NCI-H2227 (cell line): ENCODE data around the gene LRMDA.

Experiments
- DNase-seq: peaks from one replicate; lab custom pipeline; 2025; ENCODE audit not compliant: unreplicated experiment; lab: John Stamatoyannopoulos, UW

LRMDA gene

DNA sequence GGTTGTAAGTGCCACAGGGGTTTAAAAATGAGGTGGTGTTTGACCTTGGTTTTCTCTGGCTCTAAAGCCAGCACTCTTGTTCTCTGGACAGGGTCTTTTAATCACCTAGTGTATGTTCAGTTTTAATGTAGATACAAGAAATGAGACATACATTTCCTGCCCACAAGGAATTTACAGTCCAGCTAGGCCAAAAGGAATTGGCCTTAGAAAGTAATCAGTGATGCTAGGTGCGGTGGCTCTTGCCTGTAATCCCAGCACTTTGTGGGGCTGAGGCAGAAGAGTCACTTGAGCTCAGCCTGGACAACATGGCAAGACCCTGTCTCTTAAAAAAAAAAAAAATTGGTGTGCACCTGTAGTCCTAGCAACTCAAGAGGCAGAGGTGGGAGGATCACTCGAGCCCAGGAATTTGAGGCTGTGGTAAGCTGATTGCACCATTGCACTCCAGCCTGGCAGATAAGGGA is 100.2 kb downstream of the LRMDA start:
- DNase-seq: no peak

DNA sequence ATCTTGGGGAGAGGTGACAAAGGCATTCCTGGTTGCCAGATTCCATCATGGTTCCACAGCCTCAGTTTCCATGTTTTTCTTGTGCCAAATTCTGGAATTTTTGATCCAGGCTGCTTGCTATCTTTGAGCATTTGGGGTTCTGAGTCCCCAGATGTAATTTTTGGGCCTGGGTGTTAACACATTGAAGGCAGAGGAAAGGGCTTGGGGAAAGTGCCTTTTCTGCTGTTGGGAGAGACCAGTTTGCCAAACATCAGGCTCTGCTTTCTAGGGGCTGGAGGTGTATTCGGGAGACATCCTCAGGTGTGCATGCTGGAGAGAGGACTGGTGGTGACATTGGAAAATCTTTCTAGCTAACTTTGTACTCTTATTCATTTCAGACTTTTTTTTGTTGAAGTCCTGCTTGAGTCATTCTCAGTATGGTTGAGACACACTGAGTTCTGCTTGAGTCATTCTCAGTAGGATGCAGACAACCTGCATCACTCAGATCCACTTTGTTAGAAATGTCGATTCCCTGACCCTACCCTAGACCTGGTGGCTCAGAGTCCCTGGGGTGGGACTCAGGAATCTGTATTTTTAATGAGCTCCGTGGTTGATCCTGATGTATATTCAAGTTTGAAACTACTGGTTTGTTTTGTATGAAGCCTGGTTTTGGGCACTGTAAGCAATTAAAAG is 101.0 kb downstream of the LRMDA start:
- no peak for DNase-seq

DNA sequence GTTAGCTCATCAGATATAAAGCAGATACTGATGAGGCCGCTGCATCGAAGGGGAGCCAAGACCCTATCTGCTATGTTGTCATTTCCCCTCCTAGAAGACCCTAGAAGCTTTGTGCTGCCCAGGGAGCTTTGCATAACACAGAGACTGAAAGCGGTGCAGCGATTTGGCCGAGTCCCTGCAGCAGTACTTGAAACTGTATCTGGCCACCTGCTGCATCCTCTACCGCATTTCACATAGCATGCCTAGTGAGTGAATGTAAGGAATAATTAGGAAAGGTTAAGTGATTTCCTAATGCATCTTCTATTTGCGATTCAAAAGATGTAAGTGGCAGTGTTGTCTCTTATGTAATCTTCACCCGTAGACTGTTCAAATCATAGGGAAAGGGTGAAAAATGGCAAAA is 106.7 kb downstream of the LRMDA start:
- no peak for DNase-seq

DNA sequence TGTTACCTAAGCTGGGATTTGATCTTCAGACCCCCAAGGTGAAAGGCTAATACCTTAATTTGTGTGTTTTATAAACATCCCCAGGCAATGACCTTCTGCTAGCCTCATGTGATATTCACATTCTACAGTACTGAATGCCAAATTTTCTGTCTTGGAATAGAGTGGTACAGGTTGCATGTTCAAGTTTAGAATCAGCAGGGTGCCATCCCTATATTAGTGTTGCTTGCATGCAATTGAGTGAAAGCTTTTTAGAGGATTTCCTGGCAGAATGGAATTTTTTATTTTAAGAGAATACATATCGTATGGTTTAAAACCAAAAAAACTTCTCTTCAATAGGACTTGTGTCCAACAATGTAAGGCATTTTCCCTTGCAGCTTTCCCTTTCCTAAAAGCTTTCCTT is 107.3 kb downstream of the LRMDA start:
- DNase-seq: no peak

DNA sequence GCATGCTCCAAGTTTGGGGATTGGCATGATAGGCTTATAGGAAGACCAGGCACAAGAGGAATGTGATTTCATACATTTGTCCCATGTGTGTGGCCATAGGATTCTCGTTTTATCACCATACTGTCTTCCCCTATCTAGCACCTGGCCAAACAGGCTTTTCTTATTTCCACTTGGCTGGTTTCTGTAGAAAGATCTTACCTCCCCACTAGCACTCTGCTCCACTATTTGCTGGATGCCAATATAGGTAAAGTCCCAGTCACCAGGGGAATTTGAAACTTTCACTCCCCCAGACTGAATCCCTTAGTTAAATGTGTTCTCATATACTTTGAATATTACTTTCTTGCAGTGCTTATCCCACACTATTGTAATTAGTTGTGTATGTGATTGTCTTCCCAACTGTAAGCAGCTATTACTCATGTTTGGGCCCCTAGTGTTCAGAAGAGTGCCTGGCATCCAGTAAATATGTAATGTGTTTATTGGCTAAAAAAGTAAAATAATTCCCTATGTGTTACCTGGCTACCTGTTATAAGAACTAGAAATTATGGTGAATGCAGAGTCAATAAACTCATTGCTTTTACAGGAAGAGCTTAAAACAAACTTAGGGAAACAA is 109.0 kb downstream of the LRMDA start:
- DNase-seq: no peak

DNA sequence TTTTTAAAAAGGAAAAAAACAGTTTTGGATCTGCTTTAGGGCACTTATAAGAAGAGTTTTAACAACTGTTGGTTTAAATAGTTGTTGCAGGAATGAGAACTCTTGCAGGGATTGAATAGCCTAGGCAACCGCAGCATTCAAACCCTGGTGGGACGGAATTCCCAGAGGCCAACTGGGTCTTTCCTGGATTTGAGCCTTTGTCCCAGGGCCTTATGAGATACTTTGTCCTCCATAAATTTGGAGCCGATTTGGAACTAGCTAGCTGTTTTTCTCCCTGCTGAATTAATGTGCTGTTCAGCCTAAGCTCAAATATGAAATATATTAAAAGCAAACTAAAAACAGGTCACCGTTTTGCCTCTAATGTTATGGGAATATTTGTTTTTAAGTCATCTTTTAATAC is 109.6 kb downstream of the LRMDA start:
- no peak for DNase-seq

DNA sequence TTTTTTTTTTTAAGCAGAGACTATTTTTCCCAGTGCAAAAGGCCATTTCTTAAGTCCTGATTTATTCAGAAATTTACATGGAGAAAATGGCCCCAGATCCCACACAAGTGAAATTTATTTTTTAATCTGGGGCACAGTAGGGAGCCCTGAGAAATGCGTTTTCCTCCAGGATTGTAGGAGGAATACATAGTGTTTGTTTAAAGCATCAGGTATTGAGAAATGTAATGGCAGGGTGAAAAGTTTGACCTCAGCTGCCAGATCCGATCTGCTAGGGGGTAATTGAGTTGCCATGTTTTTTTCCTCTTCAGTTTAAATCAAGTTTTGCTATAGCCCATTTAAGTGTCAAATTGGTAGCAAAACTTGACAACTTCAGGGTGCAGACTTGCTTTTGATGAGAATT is 110.0 kb downstream of the LRMDA start:
- no peak for DNase-seq

DNA sequence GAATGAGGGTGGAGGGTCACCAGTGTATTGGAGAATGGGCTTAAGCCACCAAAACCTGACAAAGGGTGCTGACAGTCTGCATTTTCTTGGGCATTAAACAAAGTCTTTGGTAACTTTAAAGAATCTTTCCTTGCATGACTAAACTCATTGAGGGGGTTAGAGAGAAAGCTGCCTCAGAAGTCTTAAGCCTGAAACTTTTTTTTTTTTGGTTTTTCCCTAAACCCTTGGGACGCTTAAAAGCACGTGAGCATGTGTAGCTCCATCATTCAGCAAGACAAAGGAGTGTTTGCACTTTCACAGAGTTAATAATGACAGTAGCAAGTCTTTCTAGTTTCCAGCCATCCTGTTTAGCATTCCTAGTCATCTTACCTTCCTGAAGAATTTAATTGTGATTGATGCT is 110.7 kb downstream of the LRMDA start:
- no peak for DNase-seq

DNA sequence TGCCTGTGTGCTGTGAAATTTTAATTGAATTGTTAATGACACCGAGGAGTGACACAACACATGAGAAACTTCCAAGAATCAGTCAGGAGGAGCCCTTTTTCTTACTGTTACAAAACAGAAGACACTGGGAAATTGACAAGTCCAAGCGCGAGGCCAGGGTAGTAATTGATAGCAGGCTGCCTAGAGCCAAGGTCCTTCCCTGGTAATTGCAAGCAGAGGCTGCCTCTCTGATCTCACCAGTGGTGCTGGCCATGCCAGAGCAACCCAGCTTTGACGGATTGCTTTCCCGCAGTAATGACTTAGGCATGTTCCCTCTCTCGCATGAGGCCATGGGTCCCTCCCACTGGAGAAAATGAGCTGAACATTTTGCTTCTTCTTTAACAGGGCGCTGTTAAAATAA is 111.5 kb downstream of the LRMDA start:
- DNase-seq: peak; percentile 31

DNA sequence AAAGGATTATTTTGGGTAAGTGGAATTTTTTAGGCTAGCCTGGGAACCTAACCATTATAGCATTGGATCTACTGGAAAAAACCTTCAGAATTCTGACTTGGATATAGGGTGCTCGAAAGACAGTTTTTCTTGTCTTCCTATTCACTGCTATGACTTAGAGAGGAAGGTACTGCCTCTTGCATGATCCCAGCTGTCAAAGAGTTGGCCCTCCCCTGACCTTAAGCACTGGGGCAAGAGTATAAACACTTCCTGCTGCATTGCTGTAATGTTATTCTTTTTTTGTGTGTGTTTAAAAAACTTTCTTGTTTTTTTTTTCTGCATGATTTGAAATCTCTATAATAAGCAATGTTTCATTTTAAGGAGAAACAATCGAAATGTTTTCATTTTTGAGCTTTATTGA is 113.0 kb downstream of the LRMDA start:
- no peak for DNase-seq

DNA sequence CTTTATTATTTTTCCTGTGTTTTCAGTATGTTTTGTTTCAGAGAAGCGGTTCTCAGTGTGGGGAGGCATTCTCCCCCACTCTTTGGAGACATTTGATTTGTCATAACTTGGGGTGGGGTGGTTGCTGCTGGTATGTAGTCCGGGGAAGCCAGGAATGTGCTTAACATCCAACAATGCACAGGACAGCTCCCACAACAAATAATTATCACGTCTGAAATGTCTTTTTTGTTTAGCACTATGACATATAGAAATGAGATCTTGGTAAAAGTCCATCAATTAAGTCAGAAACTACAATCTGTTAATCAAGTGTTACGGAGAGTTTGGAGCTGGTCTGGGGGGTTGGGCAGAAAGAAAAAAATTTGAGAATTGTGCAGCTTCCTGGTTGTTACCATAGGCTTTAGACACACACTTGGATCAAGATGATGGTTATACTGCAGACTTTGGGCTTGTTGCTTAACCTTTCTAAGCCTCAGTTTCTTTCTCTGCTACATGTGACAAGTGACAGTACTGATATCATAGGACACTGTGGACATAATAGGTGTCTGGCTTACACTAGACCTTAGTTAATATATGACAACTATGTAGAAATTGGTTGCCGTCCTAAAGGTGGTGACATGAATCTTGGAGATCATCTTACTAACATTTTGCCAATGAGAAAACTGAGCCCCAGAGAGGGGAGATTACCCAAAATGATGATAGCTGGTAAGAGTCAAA is 113.7 kb downstream of the LRMDA start:
- DNase-seq: no peak

DNA sequence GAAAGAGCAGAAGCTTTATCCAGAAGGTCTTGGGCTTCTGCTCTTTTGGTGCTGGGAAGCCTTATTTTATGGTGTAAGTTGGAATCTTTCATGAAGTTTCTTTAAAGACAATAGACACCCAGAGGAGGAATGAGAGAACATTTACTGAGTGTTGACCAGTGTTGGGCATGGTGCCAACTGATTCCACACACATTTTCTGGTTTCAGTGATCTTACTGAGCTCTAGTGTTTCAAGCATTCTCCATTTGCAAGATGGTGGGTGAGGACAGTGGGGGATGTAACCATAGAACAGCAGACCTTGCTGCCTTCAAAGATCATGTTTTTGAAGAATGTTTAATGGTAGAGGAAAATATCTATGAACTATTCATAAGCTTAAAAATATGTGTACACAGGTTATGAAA is 114.6 kb downstream of the LRMDA start:
- DNase-seq: no peak

DNA sequence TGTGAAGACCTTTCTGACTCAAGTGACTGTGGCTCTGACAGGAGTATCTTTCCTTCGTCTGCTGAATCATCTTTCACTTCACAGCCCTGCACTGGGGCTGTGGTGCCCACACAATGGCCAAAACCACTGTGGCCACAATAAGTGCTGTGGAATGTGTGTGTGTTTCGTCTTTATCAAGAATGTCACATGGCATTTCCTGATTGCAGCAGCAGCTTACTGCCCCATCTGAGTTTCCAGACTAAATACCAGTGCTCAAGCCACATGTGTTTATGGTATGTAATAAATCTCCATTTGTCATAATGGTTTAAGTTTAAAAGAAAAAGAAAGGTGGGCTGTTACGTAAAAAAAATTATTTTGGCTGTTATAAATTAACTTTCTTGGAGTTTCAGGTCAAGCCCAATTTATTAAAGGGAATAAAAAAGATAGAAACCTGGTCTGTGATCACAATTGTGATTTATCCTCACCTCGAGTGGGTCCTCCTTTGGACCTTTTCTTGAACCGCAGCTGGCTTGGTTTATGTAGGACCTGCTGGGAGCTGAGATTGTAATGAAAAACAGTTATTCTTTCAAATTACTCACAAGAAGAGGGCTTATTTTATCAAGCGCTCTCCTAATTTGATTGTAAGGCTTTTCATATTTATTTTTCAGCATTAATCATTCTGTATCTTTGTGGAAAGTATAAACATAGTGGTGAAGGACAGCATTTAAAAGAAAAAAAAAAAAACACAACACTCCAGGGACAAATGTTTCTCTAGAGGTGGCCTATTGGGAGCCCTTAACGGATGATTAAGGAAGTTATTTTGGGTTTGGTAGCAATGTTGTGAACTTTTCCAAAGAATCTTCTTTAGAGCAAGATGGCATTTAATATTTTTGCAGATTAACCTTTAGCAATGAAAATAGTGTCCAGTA is 116.2 kb downstream of the LRMDA start:
- DNase-seq: no peak

DNA sequence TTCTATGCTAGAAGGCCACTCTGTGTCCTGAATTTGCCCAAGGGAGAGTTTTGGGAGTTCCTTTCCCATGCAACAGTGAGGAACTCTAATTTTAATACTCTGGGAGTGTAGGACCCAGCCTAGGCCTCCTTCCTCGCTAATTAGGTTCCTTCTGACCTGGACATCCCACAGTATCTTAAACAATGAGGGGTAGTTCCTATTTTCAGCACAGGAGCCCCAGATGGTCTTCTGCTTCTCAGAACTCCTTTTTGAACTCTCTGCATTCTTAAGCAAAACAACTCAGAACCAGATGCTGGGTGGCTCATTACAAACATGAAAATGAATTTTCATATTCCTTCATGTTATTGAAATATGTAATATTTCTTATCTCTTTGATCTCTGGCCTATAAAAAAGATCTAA is 116.9 kb downstream of the LRMDA start:
- no peak for DNase-seq

DNA sequence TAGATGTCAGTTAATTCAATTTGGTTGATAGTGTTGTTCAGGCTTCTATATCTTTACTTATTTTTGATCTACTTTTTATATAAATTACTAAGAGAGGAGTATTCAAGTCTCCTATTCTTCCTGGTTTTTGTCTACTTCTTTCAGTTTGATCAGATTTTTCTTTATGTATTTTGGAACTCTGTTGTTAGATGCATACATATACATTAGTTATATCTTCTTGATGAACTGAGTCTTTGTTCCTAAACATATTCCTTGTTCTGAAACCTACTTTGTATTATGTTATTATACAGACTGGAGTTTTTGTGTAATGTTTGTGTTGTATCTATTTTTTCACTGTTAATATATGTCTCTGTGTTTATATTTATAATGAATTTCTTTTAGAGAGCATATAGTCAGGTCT is 118.8 kb downstream of the LRMDA start:
- no peak for DNase-seq

DNA sequence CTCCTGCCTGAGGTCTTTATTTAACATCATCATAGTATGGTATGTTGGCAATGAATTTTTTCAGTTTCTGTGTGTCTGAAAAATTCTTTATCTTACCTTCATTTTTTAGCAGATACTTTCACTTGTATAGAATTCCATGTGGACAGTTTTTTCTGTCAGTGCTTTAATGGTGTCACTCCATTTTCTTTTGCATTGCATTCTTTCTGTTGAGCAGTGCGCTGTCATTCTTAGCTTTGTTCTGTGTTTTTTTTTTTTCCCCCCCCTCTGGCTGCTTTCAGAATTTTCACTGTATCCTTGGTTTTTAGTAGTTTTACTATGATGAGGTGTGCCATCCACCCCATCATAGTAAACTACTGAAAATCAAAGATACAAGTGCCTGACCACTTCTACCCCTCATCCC is 120.7 kb downstream of the LRMDA start:
- no peak for DNase-seq

DNA sequence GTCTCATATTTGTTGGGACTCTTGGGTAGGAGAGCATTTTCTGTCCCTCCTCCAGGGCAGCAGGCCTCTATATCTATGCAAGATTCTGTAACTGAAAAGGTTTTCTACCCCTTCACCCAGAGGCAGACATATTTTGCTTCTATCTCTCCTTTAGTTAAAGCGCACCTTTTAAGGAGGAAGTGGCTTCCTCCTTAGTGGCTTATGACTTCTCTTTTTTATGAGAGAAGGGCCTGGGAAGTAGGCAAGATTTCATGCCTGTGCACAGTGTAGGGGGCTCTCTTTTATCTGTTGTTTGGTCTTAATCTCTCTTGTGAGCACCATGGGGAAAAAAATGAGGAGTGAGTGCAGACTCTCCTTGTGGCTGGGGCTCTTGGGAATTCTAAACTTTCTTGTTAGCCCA is 122.1 kb downstream of the LRMDA start:
- DNase-seq: no peak

DNA sequence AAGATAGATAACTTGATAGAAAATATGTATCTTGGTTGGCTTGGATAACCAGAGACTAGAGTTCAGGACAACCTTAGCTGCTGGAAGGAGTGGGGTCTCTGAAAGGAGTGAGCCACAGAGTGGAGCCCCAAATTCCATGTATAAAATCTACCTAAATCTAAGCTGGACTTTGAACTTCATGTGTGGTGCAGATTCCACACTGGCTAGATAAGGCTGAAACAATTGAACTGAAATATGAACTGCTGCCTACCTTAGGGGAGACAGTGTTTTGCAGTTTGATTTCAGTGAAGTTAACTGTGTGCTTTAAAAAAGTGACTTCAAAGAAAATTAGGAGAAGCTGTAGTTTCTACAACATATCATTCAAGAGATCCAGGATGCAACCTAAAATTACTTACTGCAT is 123.9 kb downstream of the LRMDA start:
- DNase-seq: no peak

DNA sequence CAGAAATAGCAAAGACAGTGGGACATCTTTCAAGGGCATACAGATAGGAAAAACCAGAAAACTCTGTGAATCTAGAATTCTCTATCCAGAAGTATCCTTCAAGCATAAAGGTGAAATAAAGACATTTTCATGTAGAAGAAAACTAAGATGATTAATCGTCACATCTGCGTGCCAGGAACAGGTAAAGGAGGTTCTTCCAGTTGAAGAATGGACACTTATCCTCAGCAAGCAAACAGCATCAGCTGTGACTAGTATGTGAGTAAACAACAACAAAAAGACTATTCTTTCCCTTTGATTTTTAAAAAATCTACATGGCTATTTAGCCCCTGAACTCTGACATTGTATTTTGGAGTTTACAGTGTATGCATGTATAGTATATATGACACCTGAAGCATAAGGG is 124.9 kb downstream of the LRMDA start:
- DNase-seq: no peak

DNA sequence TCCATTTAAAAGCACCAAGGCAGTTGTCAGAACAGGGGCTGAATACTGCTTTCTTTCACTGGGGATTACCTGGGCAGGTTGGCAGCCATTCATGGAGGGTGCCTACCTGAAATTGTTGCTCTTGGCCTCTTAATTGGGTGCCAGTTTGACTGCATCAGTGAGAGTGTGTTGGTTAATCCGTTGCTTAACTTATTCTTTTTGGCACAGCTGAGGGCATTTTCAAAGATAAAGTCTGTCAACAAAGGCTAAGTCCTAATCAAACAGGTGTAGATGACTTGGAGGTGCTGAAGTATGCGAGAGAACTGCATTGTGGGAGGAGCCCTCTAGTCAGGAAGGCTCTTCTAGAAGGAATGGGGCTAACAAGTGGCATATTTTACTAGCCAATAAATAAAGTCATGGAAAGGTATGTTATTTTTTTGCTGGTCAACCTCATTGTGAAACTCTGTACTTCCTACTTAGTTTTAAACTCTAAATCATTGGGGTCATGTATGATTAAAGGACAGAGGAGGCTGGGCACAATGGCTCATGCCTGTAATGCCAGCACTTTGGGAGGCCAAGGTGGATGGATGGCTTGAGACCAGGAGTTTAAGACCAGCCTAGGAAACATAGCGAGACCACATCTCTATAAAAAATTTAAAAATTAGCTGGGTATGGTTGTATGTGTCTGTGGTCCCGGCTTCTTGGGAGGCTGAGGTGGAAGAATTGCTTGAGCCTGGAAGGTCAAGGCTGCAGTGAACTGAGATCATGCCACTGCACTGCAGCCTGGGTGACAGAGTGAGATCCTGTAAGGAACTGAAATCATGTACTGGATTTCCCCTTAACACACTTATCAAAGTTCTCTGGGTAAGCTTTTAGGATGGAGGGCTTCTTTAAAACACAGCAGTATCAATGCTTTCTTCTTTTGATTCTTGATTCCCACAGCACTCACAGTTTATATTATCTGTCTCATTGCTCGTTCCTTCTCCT is 134.1 kb downstream of the LRMDA start:
- no peak for DNase-seq
